ENCODE data around the gene SCYGR5.
"Not testable (repeated sequence)": the region's sequence is repeated elsewhere in the genome, so short reads cannot be mapped to it uniquely, and the experiment has no call there.

DNA sequence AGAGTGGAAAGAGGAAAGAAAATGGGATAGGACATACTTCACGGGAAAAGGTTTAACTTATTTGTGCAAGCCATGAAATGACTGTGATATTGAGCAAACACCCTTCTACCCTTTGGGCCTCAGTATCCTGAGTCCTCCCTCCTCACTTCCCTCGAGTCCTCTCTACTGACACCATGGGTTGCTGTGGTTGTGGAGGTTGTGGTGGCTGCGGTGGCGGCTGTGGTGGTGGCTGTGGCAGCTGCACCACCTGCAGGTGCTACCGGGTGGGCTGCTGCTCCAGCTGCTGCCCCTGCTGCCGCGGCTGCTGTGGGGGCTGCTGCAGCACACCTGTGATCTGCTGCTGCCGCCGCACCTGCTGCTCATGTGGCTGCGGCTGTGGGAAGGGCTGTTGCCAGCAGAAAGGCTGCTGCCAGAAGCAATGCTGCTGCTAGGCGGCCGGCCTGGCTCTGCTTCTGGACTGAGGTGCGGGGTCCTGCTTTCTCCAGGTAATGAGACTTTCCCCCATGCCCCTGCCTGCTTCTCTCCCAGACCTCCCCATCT is at the start of gene SCYGR5:
- TF ChIP-seq, protein P1, sequence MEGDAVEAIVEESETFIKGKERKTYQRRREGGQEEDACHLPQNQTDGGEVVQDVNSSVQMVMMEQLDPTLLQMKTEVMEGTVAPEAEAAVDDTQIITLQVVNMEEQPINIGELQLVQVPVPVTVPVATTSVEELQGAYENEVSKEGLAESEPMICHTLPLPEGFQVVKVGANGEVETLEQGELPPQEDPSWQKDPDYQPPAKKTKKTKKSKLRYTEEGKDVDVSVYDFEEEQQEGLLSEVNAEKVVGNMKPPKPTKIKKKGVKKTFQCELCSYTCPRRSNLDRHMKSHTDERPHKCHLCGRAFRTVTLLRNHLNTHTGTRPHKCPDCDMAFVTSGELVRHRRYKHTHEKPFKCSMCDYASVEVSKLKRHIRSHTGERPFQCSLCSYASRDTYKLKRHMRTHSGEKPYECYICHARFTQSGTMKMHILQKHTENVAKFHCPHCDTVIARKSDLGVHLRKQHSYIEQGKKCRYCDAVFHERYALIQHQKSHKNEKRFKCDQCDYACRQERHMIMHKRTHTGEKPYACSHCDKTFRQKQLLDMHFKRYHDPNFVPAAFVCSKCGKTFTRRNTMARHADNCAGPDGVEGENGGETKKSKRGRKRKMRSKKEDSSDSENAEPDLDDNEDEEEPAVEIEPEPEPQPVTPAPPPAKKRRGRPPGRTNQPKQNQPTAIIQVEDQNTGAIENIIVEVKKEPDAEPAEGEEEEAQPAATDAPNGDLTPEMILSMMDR (IDR thresholded peaks at IDR 0.05; ENCODE audit: low read length), result not testable (repeated sequence)
- TF ChIP-seq EZH2 (IDR thresholded peaks at IDR 0.05; ENCODE audit: borderline replicate concordance, low read length), result not testable (repeated sequence)

Measured in OCI-LY1 (cell line).